Measurements from ENCODE around the gene UBXN4.

- TF ChIP-seq, protein P1, sequence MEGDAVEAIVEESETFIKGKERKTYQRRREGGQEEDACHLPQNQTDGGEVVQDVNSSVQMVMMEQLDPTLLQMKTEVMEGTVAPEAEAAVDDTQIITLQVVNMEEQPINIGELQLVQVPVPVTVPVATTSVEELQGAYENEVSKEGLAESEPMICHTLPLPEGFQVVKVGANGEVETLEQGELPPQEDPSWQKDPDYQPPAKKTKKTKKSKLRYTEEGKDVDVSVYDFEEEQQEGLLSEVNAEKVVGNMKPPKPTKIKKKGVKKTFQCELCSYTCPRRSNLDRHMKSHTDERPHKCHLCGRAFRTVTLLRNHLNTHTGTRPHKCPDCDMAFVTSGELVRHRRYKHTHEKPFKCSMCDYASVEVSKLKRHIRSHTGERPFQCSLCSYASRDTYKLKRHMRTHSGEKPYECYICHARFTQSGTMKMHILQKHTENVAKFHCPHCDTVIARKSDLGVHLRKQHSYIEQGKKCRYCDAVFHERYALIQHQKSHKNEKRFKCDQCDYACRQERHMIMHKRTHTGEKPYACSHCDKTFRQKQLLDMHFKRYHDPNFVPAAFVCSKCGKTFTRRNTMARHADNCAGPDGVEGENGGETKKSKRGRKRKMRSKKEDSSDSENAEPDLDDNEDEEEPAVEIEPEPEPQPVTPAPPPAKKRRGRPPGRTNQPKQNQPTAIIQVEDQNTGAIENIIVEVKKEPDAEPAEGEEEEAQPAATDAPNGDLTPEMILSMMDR (IDR thresholded peaks at IDR 0.05 in 8 of 11, conservative IDR thresholded peaks at IDR 0.05 in 3 of 11) = no peak
- no peak for TF ChIP-seq POLR2A (IDR thresholded peaks at IDR 0.05)
- no peak for TF ChIP-seq POLR2AphosphoS5 (IDR thresholded peaks at IDR 0.05)
These were observed 41.8 kb downstream of the UBXN4 start for GRCh38 chr2:135783439-135783838.

Measured in spleen (tissue), 7 donors.